AG08396 (cell line): ENCODE measurements around the gene MYCN.
"Not testable (repeated sequence)": the region's sequence is repeated elsewhere in the genome, so short reads cannot be mapped to it uniquely, and the experiment has no call there.

ENCODE experiments used
- DNase-seq: peaks from one replicate; pipeline ENCODE4 v3.0.0; 2012; ENCODE audit warnings: low spot score, mixed read lengths

MYCN gene

DNA sequence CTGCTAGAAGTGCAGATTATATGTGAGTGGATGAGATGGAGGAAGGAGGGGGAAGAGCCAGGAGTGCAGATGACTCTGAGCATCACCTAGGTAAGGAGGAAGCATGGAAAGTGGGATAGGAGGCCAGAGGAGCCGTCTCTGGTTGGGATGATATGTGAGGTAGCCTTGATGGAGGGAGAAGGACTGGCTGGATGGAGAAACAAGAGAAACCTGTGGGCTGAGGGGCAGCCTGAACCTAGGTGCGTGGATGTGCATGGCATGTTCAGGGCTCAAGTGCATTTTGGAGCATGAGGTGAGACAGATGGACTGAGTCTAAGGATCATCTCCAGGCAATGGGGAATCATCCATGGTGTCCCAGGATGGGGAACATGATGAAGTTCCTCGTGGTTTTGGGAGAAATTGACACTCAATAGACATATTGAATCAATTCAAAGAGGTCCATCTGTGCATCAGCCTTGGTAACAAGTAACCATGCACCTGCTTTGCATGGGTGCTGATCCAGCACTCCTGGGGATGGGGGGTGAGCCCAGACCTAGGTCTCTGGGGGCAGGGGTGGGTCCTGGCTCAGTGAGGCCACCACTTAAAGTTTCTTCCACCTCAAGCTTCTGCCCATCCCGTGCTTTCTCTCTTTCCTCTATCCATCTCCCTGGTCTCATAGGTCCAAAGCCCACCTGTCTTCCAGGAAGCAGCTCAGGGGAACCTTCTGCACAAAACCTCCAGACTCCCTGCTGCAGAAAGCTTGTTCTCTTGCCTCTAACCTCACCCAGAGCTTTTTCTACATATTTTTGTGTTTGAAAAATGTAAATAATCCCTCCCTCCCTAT, 19.2 kb downstream of the MYCN start:
- no peak for DNase-seq

DNA sequence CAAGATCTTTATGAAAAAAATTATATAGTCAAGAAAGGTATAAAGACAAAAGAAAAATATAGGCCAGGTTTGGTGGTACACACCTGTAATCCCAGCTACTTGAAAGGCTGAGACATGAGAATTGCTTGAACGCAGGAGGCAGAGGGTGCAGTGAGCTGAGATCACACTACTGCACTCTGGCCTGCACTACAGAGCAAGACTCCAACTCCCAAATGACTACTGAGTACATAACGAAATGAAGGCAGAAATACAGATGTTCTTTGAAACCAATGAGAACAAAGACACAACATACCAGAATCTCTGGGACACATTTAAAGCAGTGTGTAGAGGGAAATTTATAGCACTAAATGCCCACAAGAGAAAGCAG, 19.8 kb downstream of the MYCN start:
- DNase-seq = not testable (repeated sequence)

DNA sequence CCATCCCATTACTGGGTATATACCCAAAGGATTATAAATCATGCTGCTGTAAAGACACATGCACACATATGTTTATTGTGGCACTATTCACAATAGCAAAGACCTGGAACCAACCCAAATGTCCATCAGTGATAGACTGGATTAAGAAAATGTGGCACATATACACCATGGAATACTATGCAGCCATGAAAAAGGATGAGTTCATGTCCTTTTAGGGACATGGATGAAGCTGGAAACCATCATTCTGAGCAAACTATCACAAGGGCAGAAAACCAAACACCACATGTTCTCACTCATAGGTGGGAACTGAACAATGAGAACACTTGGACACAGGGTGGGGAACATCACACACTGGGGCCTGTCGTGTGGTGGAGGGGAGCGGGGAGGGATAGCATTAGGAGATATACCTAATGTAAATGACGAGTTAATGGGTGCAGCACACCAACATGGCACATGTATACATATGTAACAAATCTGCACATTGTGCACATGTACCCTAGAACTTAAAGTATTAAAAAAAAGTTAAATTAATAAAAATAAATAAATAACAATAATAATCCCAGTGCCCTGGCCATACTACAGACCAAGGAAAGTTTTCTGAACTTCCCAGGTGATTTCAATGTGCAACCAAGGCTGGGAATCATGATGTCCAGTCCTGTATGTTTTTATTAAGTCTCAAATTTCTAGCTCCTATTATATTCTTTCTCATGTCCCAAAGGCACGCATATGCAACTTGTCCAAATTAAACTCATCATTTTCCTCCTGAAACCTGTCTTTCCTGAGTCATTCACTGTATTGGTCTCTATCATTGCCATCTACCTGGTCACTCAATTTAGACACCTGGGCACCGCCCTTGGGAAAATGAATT, 23.0 kb downstream of the MYCN start:
- not testable (repeated sequence) for DNase-seq

DNA sequence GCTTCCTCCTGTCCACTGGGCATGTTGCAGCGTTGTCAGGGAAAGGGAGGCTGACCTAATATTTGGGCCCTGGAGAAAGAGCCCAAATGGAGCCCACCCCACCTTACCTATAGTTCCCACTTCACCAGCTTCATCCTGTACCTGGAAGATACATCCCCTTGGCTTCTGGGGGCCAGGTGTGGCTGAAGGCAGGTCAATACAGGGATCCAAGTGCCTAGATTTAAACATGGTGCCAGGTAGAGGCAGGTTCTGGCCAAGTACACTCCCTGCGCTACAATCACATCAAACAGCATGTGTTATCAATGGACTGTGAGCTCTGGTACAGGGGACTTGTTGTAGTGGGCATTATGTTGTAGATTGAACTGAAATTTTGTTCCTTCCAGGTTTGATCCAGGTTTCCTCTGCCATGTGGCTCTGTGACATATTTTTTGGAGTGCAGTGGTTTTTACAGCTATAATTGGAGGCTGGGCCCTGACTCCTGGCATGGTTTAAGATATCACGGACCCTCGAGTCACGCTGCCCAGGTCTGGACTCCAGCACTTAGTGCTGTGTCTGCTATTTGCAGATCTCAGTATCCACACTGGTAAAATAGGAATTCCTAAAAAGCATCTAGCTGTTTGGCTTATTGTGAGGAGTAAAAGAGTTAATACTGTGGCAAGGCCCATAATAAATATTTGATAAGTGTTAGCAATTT, 23.8 kb downstream of the MYCN start:
- DNase-seq = no peak

DNA sequence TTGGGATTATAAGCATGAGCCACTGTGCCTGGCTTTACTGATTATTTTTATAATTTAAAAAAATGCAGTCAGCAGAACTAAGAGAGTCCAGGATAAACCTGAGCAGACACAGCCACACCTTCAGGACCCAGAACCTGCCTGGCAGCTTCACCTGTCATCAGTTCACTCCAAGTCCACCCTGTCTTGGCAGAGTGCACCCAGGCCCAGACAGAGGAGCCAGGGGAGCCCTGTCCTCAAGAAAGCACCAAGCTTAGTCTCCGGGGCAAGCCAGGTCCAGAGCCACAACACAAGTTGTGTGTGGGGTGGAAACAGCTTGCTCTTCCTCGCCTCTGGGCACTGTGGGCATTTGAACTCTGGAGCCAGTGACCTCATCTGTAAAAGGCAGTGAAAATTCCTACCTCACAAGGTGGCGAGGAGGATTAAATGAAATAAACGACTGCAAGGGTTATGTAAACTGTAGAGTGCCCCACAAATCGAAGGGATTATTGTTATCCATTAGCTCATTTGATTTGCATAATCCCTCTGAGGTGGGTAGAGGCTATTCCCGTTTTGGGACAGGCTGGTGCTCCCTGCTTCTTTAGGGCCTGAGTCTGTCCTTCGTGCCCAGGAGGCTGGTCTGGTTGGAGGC, 24.7 kb downstream of the MYCN start:
- no peak for DNase-seq

DNA sequence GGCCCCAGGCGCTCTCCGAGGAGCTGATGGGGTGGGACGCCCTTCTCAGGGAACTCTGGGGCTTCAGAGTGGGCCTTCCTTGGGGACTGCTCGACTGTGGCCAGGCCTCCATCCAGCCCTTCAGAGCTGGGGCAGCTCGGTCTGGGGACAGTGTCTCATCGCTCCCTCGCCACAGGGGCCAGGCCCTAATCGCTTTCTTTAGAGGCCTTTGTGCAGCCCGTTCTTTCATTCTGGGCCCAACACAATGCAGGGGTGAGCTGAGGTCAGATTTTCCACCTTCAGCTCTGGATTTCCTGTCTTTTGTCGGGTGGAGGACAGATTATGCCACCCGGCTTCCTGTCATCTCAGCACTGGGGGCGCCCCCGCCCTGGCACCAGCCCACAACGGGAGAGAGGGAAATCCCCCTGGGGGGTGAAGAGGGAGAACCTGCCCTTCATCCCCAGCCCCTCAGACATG, 25.2 kb downstream of the MYCN start:
- DNase-seq = no peak

DNA sequence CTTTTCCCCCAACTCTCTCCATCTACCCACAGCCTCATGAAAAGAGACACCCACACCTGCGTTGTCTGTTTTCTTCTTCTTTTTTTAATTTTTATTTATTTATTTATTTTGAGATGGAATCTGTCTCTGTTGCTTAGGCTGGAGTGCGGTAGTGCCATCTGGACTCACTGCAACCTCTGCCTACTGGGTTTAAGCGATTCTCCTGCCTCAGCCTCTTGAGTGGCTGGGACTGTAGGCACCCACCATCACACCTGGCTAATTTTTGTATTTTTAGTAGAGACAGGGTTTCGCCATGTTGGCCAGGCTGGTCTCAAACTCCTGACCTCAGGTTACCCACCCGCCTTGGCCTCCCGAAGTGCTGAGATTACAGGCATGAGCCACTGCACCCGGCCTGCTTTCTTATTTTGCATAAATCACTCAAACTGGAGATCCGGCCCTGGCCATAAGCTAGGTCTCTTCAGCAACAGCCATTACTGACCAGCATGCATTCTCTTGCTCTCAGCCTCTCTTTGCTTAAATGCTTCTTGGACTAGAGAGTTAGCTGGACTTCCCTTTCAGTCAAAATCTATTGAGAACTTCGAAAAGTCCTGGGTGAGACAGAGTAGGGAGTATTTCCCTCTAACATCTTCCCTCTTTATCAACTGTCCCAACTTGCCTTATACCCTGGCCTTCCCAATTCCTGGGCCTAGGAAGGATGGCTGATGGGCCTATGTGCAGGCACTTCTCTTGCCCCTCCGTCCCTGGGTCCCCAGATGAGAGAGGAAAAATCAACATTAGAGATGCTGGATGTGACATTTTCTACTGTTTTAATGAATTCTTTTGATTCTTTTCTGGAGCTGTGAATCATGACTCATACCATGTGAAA, 27.3 kb downstream of the MYCN start:
- DNase-seq = no peak

DNA sequence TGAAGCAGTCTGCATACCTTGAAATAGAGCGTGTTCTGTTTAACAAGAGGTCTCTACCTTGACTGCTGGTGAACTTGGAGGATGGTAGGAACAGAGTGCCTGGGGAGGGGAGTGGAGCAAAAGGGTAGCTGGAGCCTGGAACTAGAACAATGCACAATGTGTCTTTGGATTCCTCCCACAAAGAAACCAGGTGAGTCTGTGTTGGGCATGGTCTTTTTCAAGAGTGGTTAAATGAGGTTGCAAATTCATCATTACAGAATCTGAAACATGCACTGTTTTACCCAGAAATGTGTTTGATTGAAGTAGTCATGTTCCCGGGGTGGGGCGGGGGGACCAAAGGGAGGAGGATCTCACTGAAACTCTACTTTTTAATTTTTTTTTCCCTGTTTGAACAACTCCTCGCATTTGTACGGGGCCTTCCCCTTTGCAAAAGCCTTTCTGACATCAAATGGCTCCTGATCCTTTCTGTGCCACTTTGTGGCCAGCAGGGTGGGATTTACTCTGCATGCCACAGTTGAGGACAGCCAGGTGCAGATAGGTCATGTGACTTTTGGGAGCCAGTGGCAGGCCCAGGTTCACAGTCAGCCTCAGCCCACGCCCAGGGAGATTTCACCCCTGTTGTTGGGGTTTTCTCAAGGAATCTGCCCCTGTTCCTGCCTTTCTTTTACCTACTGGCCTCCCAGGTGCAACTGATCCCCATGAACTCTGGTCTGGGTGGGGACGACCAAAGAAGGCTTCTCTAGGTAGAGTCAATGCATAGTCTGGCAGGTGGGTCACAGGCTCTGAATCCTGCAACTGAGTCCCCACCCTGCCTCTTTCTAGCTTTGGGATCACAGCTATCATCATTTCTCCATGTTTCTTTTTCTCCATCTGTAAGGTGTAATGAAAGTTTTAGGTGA, 28.2 kb downstream of the MYCN start:
- no peak for DNase-seq

DNA sequence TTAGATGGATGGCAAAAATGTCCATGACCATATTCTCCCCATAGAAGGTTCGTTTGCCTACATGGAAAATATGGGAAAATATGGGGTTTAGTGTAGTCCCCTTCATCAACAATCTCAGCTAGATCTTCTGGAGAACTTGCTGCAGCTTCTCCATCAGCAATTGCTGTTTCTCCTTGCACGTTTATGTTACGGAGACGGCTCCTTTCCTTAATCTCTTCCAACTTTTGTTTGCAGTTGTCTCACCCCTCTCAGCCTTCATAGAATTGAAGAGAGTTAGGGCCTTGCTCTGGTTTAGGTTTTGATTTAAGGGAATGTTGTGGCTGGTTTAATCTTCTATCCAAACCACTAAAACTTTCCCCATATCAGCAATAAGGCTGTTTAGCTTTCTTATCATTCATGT, 28.9 kb downstream of the MYCN start:
- no peak for DNase-seq

DNA sequence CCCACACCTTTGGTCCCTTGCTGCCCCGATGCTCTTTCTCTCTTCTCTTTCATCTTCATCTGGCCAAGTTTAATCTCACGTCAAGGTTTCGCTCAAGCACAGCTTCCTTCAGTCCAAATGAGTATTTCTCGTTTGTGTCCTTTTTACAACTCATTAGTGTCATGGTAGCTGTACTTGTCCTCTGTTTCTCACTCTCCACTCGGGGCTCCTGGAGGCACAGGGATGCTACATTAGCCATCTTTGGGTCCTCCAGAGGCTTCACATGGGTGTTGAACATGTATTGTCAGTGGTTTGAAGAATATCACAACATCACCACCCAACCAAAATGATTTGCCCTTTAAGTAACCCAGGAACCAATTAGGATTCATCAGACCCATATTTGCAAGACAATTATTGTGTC, 30.4 kb downstream of the MYCN start:
- no peak for DNase-seq

DNA sequence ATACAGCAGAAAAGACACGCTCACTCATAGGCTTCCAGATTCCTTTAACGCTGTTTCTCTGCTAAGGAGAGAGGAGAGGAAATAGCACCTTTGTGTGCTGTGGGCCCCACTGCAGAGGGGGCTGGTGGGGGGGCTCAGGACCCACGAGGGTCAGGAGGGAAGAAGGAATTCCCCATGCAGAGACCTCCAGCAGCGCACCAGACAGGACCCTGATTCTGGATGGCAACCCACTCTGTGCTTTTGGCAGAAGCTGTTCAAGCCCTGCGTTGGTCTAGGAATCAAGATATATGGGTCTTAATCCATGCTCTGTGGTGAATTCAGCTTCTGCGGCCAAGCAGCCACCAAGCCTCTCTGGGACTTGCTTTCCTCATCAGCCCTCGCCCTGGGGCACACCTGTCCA, 31.0 kb downstream of the MYCN start:
- no peak for DNase-seq

DNA sequence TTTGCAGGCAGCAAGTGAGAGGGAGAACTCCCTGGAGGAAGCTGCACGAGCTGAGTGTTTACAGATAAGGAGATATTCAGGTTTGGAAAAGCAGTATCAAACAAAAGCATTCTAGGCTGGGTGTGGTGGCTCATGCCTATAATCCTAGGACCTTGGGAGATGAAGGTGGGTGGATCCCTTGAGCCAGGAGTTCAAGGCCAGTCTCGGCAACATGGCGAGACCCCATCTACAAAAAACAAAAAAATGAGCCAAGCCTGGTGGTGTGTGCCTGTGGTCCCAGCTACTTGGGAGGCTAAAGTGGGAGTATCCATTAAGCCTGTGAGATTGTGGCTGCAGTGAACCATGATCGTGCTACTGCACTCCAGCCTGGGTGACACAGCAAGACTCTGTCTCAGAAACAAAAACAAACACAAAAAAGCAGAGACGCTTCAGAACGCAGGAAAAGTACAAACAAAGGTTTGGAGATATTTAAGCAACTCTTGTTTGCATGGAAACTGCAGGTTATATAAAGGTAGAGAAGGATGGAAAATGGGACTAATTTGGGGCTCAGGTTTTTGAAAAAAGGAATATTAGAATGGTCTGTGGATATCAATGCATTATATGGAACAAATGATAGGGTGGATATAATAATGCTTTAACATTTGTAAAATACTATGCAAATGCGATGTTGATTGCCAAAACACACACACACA, 31.6 kb downstream of the MYCN start:
- no peak for DNase-seq

DNA sequence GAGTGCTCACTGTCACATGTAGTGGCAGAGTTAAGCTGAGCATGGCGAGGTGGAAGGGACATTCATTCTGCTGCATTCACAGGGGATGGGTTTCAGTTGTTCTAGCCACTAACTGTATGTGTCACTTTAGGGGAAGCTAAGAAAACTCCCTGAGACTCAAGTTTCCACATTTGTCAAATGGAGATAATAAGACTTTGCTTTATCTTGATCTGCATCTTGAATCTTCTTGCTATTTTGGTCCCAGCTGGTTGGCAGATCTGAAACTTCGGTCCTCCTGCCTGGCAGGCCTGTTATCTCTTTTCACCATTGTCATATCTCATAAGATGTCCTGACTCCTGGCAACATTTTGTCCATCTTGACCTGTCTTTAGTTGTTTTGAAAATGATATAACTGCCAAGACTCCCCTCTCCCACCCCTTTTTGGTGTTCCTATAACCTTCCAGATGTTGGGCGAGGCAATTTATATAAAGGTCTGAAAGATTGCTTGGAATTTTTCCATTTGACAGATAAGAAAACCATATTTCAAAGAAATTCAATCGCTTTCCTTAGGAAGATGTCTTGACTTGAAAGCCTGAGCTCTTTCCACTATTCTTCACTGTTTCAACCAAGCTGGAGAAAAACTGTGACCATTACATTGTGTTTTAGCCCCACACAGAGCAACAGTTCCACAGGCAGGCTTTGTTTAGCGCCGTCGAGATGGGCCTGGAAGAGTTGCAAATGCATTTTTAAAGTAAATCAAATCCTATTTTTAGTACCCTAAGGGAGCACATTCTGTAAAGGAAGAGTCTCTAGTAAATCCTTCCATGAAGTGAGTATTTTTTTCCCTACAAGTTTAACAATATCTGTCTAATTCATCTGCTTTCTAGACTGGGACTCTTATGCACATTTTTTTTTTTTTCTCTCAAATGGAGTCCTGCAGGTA, 33.4 kb downstream of the MYCN start:
- no peak for DNase-seq

DNA sequence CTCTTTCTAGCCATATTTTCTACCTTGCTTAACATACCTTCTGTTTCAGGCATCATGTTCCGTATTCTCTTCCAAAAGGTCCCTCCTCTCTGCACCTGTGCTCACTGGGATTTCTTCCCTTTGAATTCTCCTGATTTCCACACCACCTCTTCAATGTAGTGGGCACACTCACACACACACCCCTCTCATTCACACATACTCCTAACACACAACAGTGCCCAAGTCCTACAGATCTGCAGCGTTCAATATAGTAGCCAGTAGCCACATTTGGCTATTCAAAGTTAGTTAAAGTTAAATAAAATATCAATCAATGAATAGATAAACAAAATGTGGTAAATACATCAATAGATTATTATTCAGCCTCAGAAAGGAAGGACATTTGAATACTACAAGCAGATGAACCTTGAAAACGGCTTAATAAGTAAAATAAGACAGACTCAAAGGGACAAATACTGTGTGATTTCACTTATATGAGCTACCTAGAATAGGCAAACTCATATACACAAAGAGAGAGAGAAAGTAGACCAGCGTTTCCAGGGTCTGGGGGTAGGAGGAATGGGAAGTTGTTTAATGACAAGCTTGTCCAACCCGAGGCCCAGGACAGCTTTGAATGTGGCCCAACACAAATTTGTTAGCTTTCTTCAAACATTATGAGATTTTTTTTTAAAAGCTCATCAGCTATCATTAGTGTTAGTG, 34.4 kb downstream of the MYCN start:
- no peak for DNase-seq

DNA sequence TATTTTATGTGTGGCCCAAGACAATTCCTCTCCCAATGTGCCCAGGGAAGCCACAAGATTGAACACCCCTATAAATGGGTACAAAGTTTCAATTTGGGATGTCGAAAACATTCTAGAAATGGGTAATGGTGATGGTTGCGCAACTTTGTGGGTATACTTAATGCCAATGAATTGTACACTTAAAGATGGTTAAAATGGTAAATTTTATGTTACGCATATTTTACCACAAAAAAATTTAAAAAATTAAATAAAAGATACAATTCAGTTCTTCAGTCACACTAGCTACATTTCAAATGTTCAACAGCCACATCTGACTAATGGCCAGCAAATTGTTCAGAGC, 34.9 kb downstream of the MYCN start:
- DNase-seq = no peak

DNA sequence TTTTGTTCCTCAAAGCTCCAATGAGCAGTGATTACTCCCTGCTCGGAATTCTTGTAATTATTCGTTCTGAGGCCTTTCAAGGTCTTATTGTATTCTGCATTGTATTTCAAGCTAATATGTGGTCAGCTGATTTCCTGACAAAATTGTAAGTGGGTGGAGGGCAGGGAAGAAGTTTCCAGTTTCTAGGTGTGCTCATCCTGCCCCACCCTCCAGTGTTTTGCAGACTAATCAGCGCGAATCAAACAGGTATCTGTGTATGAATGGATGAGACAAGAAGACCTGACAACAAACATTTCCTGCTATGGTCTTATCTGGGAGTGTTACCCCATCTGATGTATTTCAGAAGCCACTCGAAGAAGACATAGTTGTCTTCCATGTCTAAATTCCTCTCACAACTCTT, 35.3 kb downstream of the MYCN start:
- no peak for DNase-seq

DNA sequence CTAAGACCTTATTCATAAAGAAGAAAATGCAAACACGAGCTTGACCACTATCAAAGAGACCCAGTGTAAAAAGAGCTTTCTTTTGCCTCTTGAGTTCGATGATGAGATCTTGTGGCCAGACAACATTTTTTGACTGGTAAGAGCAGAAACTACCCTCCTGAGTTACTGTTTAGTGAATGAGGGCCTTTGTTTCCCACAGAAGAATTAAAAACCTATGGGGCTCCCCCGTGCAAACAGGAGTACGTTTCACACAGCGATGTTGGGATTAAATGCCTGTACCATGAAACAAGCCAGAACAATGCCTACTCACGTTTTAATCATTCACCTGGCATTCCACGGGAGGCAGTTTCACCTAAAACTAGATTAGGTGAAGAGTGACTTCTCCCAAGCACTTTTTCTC, 36.0 kb downstream of the MYCN start:
- no peak for DNase-seq
